GM23338 (cell line): ENCODE results near the gene ZIC5.

Source experiments
- CTCF ChIP-seq, 2 experiments: fragments of 200-600 bp in 1 of 2; sonication (generic) in 1 of 2; conservative IDR thresholded peaks; 2 replicates each; pipeline versions ENCODE4 v1.5.1 to v1.6.1; 2016 to 2017; ENCODE audit warnings: antibody characterized with exemption in 2 of 2, low read depth in 2 of 2, mild to moderate bottlenecking in 2 of 2, moderate library complexity in 1 of 2
- POLR2AphosphoS5 ChIP-seq: IDR thresholded peaks from 2 replicates; pipeline ENCODE4 v1.6.1; 2016; ENCODE audit warnings: antibody characterized with exemption, low read depth
- REST ChIP-seq: IDR thresholded peaks from one replicate; pipeline ENCODE4 v1.6.1; 2018; ENCODE audit warnings: antibody characterized with exemption; ENCODE audit not compliant: unreplicated experiment
- ZNF331 ChIP-seq: fragments of 250-450 bp; sonication (Bioruptor Pico); IDR thresholded peaks from 2 replicates; pipeline ENCODE4 v1.5.0; 2020; ENCODE audit warnings: low read depth, mild to moderate bottlenecking, moderate library complexity

- TF ChIP-seq CTCF (conservative IDR thresholded peaks at IDR 0.05; ENCODE audit: low read depth in 2 of 2) (no peak), ZNF331 (no peak), POLR2AphosphoS5 (peak; percentile 68), REST (no peak)
Observed at GRCh38 chr13:99980824-99981734, 9.5 kb upstream of the ZIC5 start.
